ENCODE data around the gene FFAR4. TPM values are rescaled to one million over a fixed set of nuclear protein-coding genes. Genes with fewer than 3 reads are reported as not detected.

FFAR4 gene
- total and polyA plus RNA-seq, 2 of the 8 experiments (the other 6 are each of a cell fraction or from before 2014, with no cell fraction given): not detected

GRCh38 chr10:93595378-93596161, 29.1 kb downstream of the FFAR4 start:
- Histone ChIP-seq H2BK5ac (ENCODE audit: low read depth, low read length) (no peak overlapping the region), H2BK120ac (replicated peaks; ENCODE audit: low read depth, low read length) (no peak overlapping the region), H3K4me1 (replicated peaks in 1 of 4; ENCODE audit: control insufficient read depth in 3 of 4, insufficient read depth in 4 of 4, low read length in 3 of 4) (peaks cover 3 to 11% (median 4%) of the 10 kb centered on the region in 4 experiments; a peak in 6 of 7 replicates), H2BK15ac (ENCODE audit: low read length) (no peak overlapping the region), H3K23me2 (ENCODE audit: low read depth, low read length) (no peaks in the 10 kb centered on the region; the same call in 1 of the 2 replicates), H3K79me1 (ENCODE audit: low read depth, low read length) (no peaks in the 10 kb centered on the region; the same call in 1 of the 2 replicates), H3K9ac (replicated peaks in 1 of 4; ENCODE audit: extremely low read depth in 1 of 4, low read depth in 3 of 4, low read length in 3 of 4) (no peak overlapping the region), H2AFZ (ENCODE audit: low read length) (no peak overlapping the region), H3K4me3 (ENCODE audit: extremely low read depth in 1 of 4, insufficient read depth in 2 of 4, low read depth in 3 of 4, low read length in 4 of 4) (no peak overlapping the region), H4K91ac (replicated peaks; ENCODE audit: insufficient read length, low read length) (no peak overlapping the region), H3K4me2 (ENCODE audit: insufficient read depth in 1 of 2, low read depth in 2 of 2, low read length in 2 of 2) (no peak overlapping the region), H3K18ac (ENCODE audit: extremely low read depth, low read length) (no peak overlapping the region), H2BK20ac (ENCODE audit: low read length) (no peak overlapping the region), H3K56ac (replicated peaks; ENCODE audit: insufficient read length, low read depth, low read length) (no peak overlapping the region), H3K27ac (ENCODE audit: low read depth, low read length) (no peak overlapping the region), H3K79me2 (ENCODE audit: control insufficient read depth in 1 of 2, insufficient read depth in 2 of 2, low read length in 2 of 2) (no peaks in the 10 kb centered on the region), H4K5ac (ENCODE audit: insufficient read length, low read depth, low read length) (no peak overlapping the region), H3K9me3 (ENCODE audit: insufficient read depth in 2 of 2, low read depth in 1 of 2, low read length in 1 of 2) (no peaks in the 10 kb centered on the region), H3K14ac (ENCODE audit: insufficient read length) (no peak overlapping the region), H4K8ac (ENCODE audit: extremely low read depth, insufficient read depth, low read length) (no peak overlapping the region), H3K23ac (ENCODE audit: insufficient read length) (no peak overlapping the region), H4K20me1 (replicated peaks in 1 of 2; ENCODE audit: control insufficient read depth in 1 of 2, insufficient read depth in 2 of 2, low read length in 2 of 2) (no peaks in the 10 kb centered on the region), H3K27me3 (replicated peaks in 1 of 4; ENCODE audit: control insufficient read depth in 3 of 4, extremely low read depth in 1 of 4, insufficient read depth in 3 of 4, low read length in 3 of 4) (peaks cover 8 to 14% (median 12%) of the 10 kb centered on the region in 4 experiments), H2AK5ac (ENCODE audit: low read depth, low read length) (no peak overlapping the region), H3K4ac (replicated peaks; ENCODE audit: insufficient read length, low read depth, low read length) (no peak overlapping the region), H2BK12ac (ENCODE audit: low read depth, low read length) (no peak overlapping the region), H3K36me3 (ENCODE audit: control insufficient read depth in 2 of 4, insufficient read depth in 4 of 4, low read length in 3 of 4) (no peaks in the 10 kb centered on the region)
- FAIRE-seq (no peak), DNase-seq (ENCODE audit: low read depth in 1 of 2, low spot score in 2 of 2) (no peak)
- TF ChIP-seq EZH2 (IDR thresholded peaks at IDR 0.05; ENCODE audit: low read depth, low read length, severe bottlenecking) (no peak), SAP30 (IDR thresholded peaks at IDR 0.05; ENCODE audit: insufficient read depth, insufficient replicate concordance, low read length) (no peak), CHD1 (IDR thresholded peaks at IDR 0.05; ENCODE audit: low read depth, low read length) (no peak), ATF2 (IDR thresholded peaks at IDR 0.05; ENCODE audit: low read length) (no peak)
- WGBS, 2 experiments (ENCODE audit: extremely low coverage in 1 of 2, insufficient coverage in 1 of 2, insufficient read length in 1 of 2, insufficient replicate concordance in 2 of 2, low coverage in 1 of 2, low lambda C conversion rate in 2 of 2, missing lambda C conversion rate in 1 of 2): 84% methylated on average over 5 of the region's 5 CpGs; no CpG with 5 or more reads in 1 of the 2 experiments
- ChIA-PET POLR2A (ENCODE audit: partially characterized antibody) (no interaction called here), CTCF (ENCODE audit: partially characterized antibody) (interaction anchor here (0.5 to 1.7 kb wide), 9 partner anchors 11 to 263 kb away, joined by 3 to 7 read pairs (median 4); no protein-coding TSS in a partner anchor)

Data from H1 (cell line).